ELF-1 (cell line): ENCODE results near the gene ASAP3.
"Not testable (repeated sequence)": the region's sequence is repeated elsewhere in the genome, so short reads cannot be mapped to it uniquely, and the experiment has no call there.

ENCODE experiments used
- DNase-seq: peaks from one replicate; pipeline ENCODE4 v3.0.0-alpha.2; 2016; ENCODE audit warnings: low read depth, low spot score

The ASAP3 gene

GRCh38 chr1:23515905-23516304 is 31.9 kb upstream of the ASAP3 start:
- no peak for DNase-seq

DNA sequence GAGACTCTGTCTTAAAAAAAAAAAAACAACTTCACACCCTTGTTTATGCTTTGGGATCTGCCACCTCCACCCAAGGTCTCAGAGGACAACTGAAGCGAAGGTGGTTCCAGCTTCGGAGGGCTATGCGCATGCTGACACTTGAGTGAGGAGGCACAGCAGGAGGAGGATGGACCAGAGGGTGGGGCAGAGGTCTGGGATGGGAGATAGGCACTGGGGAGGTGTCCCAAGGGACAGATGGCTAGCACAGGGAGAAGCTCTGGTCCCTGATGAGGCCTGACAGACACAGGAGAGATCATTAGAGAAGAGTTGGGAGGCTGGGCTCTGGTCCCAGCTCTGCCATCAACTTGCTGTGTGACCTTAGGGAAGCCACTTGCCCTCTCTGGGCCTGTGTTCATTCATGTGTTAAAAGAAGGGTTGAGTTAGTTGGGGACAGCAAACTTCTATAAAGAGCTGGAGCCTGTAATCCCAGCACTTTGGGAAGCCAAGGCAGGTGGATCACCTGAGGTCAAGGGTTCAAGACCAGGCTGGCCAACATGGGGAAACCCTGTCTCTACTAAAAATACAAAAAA is 30.2 kb upstream of the ASAP3 start:
- no peak for DNase-seq

DNA sequence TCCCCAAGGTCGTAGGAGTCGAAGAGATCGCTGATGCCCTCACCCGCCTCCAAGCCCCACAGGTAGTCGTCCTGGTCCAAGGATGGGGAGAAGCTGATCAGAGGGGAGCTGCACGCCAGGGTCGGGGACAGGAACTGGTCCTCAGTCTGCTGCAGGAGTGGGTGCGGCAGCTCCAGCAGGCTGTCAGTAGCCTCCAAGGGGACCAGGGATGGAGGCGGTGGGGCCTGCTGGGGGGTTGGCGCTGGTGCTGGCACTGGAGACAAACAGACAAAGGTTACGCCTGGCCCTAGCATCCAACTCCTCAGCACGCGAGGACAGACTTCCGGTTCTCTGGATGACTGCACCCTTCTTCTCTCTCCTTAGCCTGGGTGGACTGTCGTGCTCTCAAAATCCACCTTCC is 25.9 kb upstream of the ASAP3 start:
- no peak for DNase-seq

DNA sequence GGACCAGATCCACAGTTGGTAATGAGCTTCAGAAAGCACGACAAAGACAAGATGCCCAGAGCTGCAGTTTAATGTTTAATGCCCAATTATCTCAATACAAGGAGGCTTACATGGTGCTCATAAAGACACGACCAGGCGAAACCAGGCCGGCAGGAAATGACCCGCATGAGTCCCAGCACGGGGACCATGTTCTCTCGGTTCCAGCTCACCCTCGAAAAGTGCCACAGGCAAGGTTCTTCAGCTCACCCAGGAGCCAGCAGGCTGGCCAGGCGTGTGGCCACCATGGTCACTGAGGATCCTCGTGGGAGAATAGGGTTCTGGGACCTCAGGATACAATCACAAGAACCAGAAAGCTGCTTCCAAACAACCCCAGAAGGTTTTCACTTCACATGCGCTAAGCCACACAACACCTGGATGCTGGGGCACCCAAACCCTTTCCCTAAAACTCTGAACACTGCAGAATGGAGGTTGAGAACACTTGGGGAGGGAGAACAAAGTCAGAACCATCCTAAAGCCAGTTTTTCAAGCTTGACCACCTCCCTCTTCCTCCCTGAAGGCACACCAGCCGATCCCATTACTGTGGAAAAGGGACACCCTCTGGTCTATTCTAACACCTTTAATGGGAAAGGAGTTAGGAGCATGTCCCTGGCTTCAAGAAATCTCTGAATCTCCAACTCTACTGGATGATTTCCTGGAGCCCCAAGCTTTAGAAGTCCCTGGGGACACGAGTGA is 22.6 kb upstream of the ASAP3 start:
- DNase-seq, result peak; percentile 85

DNA sequence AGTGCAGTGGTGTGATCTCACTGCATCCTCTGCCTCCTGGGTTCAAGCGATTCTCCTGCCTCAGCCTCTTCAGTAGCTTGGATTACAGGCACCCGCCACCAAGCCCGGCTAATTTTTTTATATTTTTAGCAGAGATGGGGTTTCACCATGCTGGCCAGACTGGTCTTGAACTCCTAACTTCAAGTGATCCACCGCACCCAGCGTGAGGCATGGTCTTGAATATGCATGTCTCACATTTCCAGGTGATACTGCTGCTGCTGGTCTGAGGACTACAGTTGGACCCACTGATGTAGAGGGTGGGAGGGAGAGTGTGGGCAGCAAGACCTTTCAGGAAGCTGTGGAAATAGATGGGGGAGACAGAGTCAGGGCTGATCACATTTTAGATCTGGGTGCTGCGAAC is 21.9 kb upstream of the ASAP3 start:
- DNase-seq, result no peak

GRCh38 chr1:23504156-23504555 is 20.2 kb upstream of the ASAP3 start:
- DNase-seq, result not testable (repeated sequence)

DNA sequence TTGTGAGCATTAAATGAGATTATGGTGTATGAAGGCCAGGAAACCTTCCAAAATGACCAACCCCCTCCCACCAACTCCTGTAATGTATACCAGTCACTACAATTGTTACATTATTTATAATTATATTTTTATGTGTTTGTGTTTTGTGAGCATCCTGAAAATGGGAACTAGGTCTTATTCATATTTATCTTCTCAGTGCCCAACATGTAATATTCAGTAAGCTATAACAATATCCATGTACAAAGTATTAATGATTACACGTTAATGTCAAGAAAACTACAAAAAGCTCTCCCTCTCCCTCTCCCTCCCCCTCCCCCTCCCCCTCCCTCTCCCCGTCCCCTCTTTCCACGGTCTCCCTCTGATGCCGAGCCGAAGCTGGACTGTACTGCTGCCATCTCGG is 19.0 kb upstream of the ASAP3 start:
- no peak for DNase-seq

- no peak for DNase-seq
Observed at GRCh38 chr1:23500466-23500865, 16.5 kb upstream of the ASAP3 start.

- DNase-seq, result no peak
Observed at GRCh38 chr1:23497777-23498439, 13.9 kb upstream of the ASAP3 start.

GRCh38 chr1:23496490-23497181 is 12.7 kb upstream of the ASAP3 start:
- peak; percentile 74 for DNase-seq

GRCh38 chr1:23494836-23495235 is 10.9 kb upstream of the ASAP3 start:
- not testable (repeated sequence) for DNase-seq

- DNase-seq, result not testable (repeated sequence)
Observed at GRCh38 chr1:23492776-23493175, 8.8 kb upstream of the ASAP3 start.

DNA sequence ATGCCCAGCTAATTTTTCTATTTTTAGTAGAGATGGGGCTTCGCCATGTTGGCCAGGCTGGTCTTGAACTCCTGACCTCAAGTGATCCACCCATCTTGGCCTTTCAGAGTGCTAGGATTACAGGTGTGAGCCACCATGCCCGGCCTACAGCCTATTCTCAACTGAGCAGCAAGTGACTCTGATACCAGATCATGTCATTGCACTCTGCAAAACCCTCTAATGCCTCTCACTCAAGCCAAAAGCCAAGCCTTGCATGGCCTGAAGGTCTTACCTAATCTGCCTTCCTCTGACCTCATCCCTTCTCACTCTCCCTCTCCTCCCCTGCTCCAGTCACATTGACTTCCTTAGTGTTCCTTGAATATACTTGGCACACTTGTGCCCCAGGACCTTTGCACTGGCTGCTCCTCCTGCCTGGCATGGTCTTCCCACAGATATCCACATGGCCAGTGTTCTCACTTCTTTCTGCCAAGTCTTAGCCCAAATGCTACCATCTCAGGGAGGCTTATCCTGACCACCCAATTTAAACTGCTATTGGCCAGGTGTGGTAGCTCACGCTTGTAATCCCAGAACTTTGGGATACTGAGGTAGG is 8.2 kb upstream of the ASAP3 start:
- DNase-seq, result no peak

- no peak for DNase-seq
Observed at GRCh38 chr1:23489842-23490241, 5.9 kb upstream of the ASAP3 start.

- DNase-seq, result no peak
Observed at GRCh38 chr1:23485002-23485332, 988 bp upstream of the ASAP3 start.

DNA sequence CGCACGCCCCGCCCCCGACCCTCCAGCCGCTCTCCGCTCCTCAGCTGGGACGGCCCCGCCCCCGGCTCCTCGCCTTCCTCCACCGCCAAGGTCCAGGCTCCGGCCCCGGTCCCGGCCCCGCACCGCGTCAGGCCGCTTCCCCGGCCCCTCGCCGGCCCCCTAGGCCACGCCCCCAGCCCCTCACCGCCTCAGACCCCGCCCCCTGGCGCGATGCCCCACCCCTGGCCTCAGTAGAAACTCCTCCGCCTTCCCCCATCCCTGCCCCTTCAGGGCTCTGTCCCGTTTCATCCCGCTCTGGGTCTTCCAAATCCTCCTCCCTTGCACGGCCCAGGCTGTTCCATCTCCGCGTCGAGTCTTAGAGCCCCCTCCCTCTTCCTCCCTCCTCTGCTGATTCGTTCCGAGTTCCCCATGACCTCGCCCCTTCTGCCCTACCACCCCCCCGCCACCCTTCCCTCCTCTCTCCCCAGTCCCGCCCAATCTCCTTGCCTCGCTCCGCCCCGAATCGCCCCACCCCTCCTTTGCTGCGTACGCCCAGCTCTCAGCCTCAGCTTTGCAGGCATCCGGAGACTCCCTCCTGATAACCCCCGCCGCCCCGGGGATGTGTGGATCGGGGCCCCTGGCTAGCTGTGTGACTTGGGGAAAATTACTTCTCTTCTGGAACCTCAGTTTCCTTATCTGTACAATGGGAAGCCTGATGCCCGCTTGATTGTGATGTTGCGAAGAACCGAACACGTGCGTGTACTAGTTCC is 448 bp upstream of the ASAP3 start:
- DNase-seq, result peak; percentile 87

GRCh38 chr1:23481904-23482303 is 2.1 kb downstream of the ASAP3 start:
- no peak for DNase-seq

DNA sequence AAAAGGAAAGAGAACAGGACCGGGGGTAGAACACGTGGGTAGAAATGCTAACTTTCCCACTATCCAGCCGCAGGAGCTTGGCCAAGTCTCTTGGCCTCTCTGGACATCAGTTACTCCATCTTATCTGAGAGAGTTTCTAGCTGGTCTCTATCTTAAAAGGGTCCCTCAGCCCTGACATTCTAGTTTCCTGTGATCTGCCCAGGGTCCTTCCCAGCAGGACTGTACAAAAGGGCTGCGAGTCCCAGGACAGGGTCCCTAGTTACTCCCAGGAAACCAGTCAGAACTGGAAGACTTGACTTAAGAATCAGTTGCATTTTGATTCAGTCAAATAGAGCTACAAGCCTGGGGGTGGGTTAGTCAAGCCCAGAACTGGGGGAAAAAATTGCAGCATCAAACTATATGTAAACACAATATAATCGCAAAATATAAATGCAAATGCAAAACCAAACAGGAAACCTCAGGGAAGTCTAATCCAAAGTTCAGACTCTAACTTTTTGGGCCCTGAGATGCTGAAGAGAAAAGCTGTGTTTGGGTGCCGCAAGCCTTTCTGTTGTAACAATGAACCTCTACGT is 2.9 kb downstream of the ASAP3 start:
- no peak for DNase-seq

DNA sequence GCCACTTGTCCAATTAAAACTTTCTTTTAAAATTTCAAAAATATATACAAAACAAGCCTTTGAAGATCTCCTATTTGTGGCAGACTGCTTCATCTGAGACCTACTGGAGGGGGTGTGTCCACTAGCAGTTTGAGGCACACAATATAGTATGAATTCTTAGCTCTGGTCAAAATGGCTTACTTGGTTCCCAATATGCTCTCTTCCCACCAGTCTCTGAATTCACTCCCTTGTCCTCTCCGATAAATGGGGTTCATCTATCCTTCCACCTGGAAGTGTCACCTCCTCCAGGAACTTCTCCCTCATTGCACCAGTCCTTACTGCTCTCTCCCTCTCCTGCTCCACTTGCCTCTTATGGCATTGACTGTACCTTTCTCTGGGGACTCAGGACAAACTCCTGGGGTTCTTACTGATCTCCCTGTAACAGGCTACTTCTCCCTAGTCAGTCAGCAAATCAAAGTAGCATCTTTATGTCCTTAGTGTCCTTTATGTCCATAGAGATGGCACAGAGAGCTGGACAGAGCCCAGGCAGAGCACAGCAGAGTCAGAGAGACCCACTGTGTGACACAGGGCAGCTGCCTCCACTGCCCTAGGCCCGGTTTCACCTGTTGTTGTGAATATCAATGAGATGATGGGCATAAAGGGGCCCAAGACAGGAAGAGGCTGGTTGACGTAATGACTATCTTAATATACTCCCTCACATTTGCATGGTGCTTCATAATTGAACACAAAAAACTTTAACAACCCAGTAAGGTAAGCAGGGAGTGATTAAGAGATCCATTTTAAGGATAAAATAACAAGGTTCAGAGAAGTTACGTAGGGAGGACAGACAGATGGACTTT is 3.6 kb downstream of the ASAP3 start:
- DNase-seq, result no peak

DNA sequence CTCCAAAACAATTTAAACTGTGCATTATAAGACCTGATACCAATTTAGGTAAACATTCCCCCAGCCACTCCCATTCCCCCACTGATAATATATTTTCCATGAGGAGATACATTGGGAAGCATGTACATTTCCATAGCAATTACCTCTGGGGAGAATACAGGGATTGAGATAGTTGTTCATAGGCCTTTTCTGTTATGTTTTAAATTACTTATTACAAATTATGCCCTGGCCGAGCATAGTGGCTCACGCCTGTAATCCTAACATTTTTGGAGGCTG is 4.4 kb downstream of the ASAP3 start:
- DNase-seq, result no peak
